SK-MEL-5 (cell line): ENCODE results near the gene KLB. TPM values are rescaled to one million over a fixed set of nuclear protein-coding genes. Genes with fewer than 3 reads are reported as not detected.
A peak's percentile ranks its signal among the peaks of the same experiment; 100 is the strongest.
"Not testable (repeated sequence)": the region's sequence is repeated elsewhere in the genome, so short reads cannot be mapped to it uniquely, and the experiment has no call there.

Experiments used
- DNase-seq: peaks from one replicate; pipeline ENCODE4 v3.0.0-alpha.2; 2016; ENCODE audit warnings: low read depth, low spot score
- in situ Hi-C: cut with HindIII; loops from 2 replicates; pipeline ENCODE4 v1.10.0; 2016; ENCODE audit warnings: low sequenced_read_pairs, high pct_unique_total_duplicates, low pct_unique_long_range_greater_than_20kb
- polyA plus RNA-seq, 2 experiments: library from polyadenylated mRNA; depleted of rRNA; stranded (reverse); fragments of >200 nt; gene quantifications; 2 replicates each; pipeline ENCODE4 v1.2.3, GENCODE V29; 2015
- total RNA-seq: library from RNA; depleted of rRNA; stranded (reverse); fragments of >200 nt; shearing (Covaris generic); gene quantifications from 2 replicates; pipeline ENCODE4 v1.2.3, GENCODE V29; 2014; rRNA removed

The KLB gene
- total RNA-seq: not detected in 2 replicates
- polyA plus RNA-seq (2015; cell fraction: cytosol; rRNA removed): not detected in 2 replicates
- polyA plus RNA-seq (2015; cell fraction: nucleus; rRNA removed): not detected in 2 replicates

DNA sequence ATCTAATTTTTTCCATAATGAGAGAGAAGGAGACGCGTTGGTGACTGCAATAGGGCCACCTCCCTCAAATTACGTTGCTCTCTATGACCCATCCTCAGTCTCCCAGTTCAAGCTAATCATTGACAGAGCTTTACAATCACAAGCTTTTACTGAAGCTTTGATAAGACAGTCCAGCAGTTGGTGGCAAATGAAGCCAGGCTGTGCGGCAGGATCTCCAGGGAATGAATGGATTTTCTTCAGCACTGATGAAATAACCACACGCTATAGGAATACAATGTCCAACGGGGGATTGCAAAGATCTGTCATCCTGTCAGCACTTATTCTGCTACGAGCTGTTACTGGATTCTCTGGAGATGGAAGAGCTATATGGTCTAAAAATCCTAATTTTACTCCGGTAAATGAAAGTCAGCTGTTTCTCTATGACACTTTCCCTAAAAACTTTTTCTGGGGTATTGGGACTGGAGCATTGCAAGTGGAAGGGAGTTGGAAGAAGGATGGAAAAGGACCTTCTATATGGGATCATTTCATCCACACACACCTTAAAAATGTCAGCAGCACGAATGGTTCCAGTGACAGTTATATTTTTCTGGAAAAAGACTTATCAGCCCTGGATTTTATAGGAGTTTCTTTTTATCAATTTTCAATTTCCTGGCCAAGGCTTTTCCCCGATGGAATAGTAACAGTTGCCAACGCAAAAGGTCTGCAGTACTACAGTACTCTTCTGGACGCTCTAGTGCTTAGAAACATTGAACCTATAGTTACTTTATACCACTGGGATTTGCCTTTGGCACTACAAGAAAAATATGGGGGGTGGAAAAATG is at the start of gene KLB:
Gene KLB (plus strand): TSS at position 168 of the 821 bp plus-strand sequence. CDS start 20 bp downstream, at position 188.
- in situ Hi-C loops: no loop called here
- no peak for DNase-seq

DNA sequence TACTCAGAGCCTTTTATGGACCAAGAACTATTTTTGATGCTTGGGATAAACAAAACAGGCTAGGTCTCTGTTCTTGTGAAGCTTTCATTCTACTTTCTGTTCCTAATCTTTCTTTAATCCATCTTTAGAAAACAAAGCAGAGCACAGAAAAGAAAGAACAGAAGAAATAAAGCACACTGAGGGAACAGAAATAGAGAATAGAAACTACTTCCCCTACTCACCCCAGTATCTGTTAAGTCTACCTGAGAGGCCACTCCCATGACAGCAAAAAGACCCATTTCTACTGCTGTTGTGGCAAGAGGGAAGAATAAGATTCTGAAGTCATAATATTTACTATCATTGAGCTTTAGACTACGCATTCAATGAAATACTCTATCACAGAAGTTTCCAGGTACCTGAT is 49.7 kb upstream of the KLB start:
- in situ Hi-C loops: no loop called here
- no peak for DNase-seq

DNA sequence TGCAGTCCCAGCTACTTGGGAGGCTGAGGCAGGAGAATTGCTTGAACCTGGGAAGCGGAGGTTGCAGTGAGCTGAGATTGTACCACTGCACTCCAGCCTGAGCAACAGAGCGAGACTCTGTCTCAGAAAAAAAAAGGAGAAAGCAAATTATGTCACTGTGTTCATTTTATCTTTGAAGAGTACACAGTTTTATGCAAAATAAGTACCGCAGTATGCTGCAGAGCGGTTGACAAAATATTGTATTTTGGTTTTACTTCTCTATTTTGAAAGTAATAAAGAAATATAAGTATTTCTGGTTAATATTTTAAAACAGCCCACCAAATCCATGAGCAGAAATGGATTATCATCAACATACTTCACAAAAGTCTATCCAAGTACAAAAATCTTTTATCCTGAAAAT is 46.1 kb upstream of the KLB start:
- in situ Hi-C loops, DNase-seq: not testable (repeated sequence)

DNA sequence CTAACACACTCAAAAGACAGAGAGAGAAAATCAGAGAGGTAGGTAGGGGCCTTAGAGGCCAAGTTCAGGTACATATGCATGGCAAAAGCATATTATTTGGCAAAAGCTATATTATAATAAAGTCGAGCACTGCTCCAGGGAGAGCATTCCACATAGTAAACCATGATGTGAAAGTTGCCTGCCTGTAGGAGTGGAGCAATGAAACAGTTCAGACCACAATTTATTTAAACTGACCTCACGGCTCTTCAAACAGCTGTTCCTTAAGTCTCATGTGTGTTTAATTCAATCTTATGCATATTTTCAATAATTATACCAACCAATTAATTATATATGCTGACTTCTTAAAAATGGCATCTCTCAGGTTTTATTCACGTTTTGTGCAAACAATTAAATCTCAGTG is 43.9 kb upstream of the KLB start:
- DNase-seq: no peak
- in situ Hi-C loops: no loop called here

DNA sequence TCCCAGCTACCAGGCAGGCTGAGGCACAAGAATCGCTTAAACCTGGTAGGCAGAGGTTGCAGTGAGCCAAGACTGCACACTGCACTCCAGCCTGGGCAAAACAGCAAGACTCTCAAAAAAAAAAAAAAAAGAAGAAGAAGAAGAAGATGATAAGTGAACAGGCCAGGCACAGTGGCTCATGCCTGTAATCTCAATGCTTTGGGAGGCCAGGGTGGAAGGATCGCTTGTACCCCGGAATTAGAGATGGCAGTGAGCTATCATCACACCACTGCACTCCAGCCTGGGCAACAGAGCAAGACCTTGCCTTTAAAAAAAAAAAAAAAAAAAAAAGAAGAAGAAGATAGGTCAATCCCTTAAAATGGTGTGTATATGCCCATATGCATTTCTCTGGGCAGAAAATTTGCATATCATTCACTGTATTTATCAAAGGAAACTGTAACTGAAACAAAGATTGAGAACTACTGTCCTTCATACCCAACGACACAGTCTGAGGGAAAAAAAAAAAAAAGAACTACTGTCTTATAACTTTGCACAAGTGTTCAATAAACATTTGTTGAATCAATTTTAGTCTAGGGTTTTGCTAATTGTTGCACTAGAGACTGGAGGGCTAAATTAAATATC is 42.8 kb upstream of the KLB start:
- in situ Hi-C loops: no loop called here
- no peak for DNase-seq

DNA sequence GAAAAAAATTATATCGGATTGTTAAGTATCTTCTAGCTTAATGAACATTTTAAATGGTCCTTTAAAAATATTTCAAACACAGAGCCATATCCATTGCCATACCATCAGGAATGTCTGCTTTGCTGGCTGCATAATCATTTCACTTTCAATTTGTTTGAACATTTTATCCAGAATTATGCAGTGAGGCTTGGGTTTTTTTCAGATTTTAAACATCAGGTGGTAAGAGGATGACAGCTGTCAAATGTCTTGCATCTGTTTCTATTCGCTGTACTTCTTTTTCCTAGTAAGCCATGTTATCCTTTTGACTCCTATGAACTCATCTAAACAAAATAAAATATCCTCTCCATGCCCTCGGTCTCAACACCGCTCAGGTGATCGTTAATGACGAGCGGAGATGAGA is 41.4 kb upstream of the KLB start:
- in situ Hi-C loops: no loop called here
- DNase-seq: no peak

DNA sequence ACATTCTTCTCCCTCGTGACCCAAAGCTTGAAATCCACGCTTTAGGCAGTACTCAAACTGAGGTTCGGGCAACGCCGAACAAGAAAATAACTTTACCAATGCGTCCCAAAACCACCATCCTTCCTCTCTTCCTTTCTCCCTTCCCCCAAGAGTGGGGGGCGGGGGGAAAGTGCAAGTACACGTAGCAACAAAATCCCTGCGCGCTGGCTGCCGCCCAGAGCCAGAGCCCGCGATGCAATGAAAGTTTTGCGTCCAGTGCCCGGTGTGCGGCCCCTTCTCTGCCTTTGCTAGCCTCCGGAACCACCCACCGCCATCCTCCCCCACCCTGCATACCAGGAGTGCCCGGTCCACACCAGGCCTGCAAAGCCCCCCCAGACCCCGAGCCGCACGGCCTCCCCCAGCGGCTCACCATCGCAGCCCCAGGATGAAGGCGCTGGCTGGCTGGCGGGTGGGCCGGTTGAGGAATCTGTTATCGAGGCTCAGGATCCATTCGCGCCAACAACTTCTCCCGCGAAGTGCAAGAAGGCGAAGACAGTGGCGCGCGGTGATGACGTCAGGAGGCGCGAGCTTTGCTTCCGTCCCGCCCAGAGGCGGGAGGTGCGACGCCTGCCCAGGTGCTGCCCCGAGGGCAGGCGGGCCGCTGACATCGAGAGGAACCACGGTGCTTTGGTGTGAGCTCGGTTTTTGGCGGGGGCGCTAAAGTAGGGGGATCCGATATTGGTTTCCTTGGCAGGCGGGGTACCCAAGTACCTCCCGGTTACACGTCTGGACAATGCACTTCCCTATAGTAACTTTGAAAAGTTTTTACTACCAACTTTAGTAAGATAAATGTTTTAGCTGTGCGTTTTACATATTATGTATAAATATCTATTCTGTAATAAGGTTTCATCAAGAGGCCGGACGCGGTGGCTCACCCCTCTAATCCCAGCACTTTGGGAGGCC is 40.6 kb upstream of the KLB start, which contains the start of gene RFC1:
Gene RFC1 (minus strand): TSS at position 533 of the 942 bp plus-strand sequence. CDS start 121 bp downstream, at position 412.
- in situ Hi-C loops: no loop called here
- DNase-seq: peak; percentile 88

DNA sequence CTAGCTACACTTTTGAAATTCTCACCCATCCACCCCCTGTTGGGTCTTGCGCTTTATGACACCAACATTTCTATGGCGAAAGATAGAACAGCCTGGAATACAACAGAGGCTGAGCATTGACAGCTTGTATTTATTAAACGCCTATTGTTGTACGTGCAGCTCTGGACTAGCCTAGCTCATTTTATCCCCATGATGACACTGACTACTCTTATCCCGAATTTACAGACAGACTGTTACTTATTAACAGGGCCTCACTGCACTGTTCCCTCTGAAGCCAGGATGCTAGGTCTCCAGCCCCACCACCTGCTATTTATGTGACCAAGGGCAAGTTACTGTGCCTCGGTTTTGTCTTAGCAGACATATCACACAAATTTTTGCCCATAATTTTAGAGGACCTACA is 39.6 kb upstream of the KLB start:
- in situ Hi-C loops: no loop called here
- DNase-seq: no peak

DNA sequence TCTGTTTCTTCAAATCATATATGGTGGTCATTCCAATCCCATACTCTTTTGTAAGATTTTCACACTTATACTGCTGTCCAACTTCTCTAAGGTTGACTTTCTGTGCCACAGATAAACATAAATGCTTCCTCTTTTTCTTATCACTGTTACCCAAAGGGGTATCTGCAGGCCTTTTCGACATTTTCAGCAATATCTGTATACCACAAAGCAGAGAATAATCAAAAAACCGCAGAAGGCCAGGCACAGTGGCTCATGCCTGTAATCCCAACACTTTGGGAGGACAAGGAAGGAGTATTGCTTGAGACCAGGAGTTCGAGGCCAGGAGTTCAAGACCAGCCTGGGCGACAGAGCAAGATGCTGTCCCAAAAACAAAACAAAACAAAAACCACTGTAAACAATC is 37.4 kb upstream of the KLB start:
- in situ Hi-C loops: no loop called here
- DNase-seq: no peak

DNA sequence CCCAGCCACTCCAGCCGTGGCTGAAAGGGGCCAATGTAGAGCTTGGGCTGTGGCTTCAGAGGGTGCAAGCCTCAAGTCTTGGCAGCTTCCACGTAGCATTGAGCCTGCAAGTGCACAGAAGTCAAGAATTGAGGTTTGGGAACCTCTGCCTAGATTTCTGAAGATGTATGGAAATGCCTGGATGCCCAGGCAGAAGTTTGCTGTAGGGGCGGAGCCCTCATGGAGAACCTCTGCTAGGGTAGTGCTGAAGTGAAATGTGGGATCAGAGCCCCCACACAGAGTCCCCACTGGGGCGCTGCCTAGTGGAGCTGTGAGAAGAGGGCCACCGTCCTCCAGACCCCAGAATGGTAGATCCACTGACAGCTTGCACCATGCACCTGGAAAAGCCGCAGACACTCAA is 35.5 kb upstream of the KLB start:
- in situ Hi-C loops, DNase-seq: not testable (repeated sequence)

DNA sequence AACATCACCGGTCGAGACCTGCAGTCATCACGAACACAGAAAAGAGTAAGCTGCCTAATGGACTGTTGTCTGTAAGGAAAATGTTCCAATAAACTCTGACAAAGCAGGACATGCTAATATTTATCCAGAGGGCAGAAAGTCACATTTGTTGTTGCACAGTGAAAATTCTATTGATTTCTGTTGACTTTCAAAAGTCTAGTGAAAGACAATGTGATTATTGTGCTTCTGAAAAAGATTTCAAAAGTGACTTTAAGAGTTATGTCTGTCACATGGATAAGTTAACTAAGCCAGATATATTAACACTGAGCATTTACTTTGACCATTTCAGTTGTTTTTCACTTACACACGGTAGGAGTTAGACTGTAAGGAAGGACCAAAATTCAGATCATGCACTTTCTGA is 31.3 kb upstream of the KLB start:
- in situ Hi-C loops: no loop called here

DNA sequence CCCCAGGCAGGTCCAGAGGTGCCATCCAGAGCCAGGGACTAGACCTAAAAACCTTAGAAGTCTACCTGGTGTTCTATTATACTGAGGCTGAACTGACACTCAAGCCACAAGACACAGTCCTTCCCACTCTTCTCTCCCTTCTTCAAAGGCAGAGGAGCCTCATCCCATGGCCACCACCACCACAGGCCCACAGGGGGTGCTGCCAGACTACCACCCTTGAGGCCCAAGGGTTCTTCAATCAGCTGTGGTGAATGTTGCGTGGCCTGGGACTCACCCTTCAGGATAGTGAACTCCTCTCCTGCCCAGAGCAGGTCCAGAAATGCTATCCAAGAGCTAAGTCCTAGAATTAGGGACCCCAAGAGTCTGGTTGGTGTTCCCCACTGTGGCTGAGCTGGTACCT is 23.0 kb upstream of the KLB start:
- no peak for DNase-seq
- in situ Hi-C loops: no loop called here

More for the DNA sequence above, 31.3 kb upstream of the KLB start:
- peak; percentile 57 for DNase-seq

DNA sequence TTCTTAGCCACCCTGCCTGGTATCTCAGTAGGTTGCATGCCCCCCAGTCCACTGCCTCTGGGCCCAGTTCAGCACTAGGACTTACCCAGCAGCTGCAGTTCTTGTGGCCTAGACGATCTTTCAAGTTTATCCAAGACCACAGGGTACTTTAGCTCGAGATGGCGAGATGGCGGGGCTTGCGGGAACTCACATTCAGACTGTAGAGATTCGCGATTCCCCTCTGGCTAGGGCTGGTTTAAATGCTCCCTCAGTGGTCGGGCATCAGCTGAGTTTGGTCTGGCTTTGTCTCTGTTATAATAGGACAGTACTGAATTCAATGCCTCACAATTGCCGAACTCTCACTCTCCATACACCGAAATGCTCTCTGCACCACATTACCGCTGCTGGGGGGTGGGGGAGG is 22.2 kb upstream of the KLB start:
- no peak for DNase-seq

DNA sequence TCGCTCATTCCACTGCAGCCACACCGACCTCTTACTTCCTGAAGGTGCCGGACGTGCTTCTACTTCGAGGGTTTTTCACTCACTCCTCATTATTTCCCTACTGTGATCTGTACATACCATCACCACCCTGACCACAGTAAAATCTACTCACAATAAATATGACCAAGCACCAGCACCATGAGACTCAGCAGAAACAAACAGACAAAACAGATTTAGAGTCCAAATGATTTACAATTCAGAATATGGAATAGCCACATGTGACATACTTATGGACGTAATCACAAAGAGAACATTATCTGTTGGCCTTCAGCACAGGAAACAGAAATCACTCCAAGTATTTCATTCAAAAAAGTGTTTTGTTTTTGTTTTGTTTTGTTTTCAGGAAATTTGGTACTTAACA is 16.1 kb upstream of the KLB start:
- DNase-seq: peak; percentile 82
- in situ Hi-C loops: no loop called here

More for the DNA sequence above, 22.2 kb upstream of the KLB start:
- in situ Hi-C loops: no loop called here

DNA sequence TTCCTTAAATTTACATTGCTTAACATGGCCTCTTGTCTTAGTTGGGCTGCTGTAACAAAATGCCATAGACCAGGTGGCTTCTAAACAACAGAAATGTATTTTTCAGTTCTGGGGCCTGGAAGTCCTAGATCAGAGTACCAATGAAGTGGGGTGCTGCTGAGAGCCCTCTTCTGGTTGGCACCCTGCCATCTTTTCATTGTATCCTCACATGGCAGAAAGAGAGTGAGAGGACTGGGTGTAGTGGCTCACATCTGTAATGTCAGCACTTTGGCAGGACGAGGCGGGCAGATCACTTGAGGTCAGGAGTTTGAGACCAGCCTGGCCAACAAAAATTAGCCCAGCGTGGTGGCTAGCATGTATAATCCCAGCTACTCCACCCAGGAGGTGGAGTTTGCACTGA is 12.0 kb upstream of the KLB start:
- no peak for DNase-seq
- in situ Hi-C loops: no loop called here

DNA sequence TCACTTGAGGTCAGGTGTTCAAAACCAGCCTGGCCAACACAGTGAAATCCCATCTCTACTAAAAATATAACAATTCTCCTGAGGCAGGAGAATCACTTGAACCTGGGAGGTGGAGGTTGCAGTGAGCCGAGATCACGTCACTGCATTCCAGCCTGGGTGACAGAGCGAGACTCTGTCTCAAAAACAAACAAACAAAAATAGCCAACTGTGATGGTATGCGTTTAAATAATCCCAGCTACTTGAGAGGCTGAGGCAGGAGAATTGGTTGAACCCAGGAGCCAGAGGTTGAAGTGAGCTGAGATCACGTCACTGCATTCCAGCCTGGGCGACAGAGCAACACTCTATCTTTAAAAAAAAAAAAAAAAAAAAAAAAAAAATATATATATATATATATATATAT is 5.1 kb upstream of the KLB start:
- DNase-seq, in situ Hi-C loops: not testable (repeated sequence)

DNA sequence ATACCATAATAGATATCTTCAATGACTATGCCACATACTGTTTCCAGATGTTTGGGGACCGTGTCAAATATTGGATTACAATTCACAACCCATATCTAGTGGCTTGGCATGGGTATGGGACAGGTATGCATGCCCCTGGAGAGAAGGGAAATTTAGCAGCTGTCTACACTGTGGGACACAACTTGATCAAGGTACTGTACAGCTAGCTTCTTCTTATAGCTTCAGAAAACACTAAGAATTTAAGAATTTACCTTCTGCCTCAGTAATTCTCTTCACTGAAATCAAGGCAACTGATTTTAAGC is 805 bp downstream of the KLB start:
- no peak for DNase-seq
- in situ Hi-C loops: no loop called here

DNA sequence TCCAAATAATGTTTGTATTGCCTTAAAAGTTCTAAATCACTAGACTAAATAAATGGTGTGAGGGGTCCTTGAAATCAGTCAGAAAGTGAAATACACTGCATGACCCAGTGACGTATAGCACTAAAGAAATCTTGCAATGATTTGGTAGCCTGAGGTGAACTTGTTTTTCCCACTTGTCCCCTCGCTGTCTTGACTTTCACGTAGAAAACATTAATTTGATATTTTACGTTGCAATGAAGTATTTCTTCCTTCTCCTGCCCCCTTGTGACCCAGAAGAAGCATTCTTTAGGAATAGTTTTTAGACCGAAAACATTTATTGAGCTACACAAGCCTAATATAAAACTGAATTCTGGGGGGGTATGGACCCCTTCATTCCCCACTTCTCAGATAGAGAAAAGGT is 3.7 kb downstream of the KLB start:
- DNase-seq: peak; percentile 28
- in situ Hi-C loops: no loop called here
